GM21737 (cell line): ENCODE data around the gene LGI2.

Source experiments
- ATAC-seq: cut with Tn5 transposase; IDR thresholded peaks from one replicate; pipeline ENCODE4 v1.9.1; 2021; ENCODE audit warnings: mild to moderate bottlenecking, moderate library complexity; ENCODE audit not compliant: unreplicated experiment

Gene LGI2

GRCh38 chr4:24999392-25000089 is 31.2 kb downstream of the LGI2 start:
- ATAC-seq: no peak

GRCh38 chr4:24995346-24995919 is 35.3 kb downstream of the LGI2 start:
- no peak for ATAC-seq

- no peak for ATAC-seq
Measured at GRCh38 chr4:24993551-24994080, 37.1 kb downstream of the LGI2 start.

GRCh38 chr4:24992968-24993367 is 37.8 kb downstream of the LGI2 start:
- ATAC-seq: no peak

- ATAC-seq: no peak
Measured at GRCh38 chr4:24991015-24991414, 39.7 kb downstream of the LGI2 start.

GRCh38 chr4:24989327-24989726 is 41.4 kb downstream of the LGI2 start:
- ATAC-seq: no peak

GRCh38 chr4:24988776-24989175 is 42.0 kb downstream of the LGI2 start:
- ATAC-seq: no peak

GRCh38 chr4:24984602-24985532 is 45.9 kb downstream of the LGI2 start:
- ATAC-seq: no peak

- ATAC-seq: no peak
Measured at GRCh38 chr4:24980740-24981139, 50.0 kb downstream of the LGI2 start.

GRCh38 chr4:24980064-24980690 is 50.6 kb downstream of the LGI2 start:
- ATAC-seq: no peak

- no peak for ATAC-seq
Measured at GRCh38 chr4:24979554-24979953, 51.2 kb downstream of the LGI2 start.

GRCh38 chr4:24978291-24979075 is 52.3 kb downstream of the LGI2 start:
- no peak for ATAC-seq

- no peak for ATAC-seq
Measured at GRCh38 chr4:24975510-24975909, 55.2 kb downstream of the LGI2 start.

- ATAC-seq: no peak
Measured at GRCh38 chr4:24973747-24974601, 56.8 kb downstream of the LGI2 start.

GRCh38 chr4:24973404-24973746 is 57.4 kb downstream of the LGI2 start:
- ATAC-seq: no peak

- no peak for ATAC-seq
Measured at GRCh38 chr4:24971192-24971591, 59.6 kb downstream of the LGI2 start.

- ATAC-seq: no peak
Measured at GRCh38 chr4:24970635-24971034, 60.1 kb downstream of the LGI2 start.

- no peak for ATAC-seq
Measured at GRCh38 chr4:24970191-24970590, 60.6 kb downstream of the LGI2 start.

GRCh38 chr4:24969486-24969885 is 61.3 kb downstream of the LGI2 start:
- ATAC-seq: no peak
